ENCODE data around the gene ATP2C2.

GRCh38 chr16:84419730-84420129 is 51.4 kb downstream of the ATP2C2 start:
- TF ChIP-seq CTCF (IDR thresholded peaks at IDR 0.05): no peak
- no peak for TF ChIP-seq POLR2A (IDR thresholded peaks at IDR 0.05)
- TF ChIP-seq POLR2AphosphoS5 (IDR thresholded peaks at IDR 0.05): no peak
- no peak for TF ChIP-seq EP300 (IDR thresholded peaks at IDR 0.05; ENCODE audit: low read depth)
